ENCODE results near the gene SCP2.

SCP2 gene

DNA sequence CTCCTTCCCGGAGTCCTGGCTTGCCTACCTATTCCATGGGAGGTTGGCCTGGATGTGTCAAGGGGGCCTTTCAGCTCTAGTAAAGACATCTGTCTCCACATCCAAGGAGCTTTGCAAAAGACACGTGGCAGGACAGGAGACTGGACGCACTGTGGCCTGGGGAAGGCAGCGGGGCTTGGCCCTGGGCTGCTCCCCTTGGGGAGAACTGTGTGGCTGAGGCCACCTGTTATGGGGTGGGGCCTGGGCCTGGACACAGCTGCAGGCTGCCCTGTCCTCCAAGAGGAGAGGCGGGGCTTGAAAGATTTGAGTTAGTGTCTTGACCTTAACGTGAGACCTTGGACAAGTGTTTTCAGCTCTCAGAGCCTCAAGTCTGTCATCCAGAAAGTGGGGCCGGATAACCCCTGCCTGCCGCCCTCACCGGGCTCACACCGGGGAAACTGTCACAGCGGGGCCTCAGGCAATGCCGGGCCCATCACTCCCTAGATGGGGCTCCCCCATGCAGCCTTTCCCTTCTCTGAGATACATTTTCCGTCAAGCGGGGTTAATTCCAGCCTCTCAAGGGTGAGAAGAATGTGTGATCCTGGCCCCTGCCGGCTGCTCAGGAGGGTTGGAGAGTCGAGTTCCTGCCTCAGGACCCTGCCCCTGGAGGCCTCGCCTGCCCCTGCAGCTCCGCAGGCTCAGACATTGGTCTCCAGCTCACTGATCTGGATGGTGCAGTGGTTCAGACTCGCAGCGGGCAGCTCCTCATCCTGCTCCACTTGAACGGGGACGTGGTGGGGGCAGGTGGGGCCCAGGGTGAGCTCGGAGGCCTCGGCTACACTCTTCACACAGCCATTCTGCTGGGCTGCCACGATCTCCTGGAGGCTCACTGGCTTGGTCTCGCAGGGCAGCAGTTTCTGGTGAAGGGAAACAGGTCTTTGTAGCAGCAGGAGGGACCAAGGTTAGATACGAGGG is 160.5 kb downstream of the SCP2 start:
- DNase-seq: no peak
- intact Hi-C loops (cut with DNase I): no loop called here

DNA sequence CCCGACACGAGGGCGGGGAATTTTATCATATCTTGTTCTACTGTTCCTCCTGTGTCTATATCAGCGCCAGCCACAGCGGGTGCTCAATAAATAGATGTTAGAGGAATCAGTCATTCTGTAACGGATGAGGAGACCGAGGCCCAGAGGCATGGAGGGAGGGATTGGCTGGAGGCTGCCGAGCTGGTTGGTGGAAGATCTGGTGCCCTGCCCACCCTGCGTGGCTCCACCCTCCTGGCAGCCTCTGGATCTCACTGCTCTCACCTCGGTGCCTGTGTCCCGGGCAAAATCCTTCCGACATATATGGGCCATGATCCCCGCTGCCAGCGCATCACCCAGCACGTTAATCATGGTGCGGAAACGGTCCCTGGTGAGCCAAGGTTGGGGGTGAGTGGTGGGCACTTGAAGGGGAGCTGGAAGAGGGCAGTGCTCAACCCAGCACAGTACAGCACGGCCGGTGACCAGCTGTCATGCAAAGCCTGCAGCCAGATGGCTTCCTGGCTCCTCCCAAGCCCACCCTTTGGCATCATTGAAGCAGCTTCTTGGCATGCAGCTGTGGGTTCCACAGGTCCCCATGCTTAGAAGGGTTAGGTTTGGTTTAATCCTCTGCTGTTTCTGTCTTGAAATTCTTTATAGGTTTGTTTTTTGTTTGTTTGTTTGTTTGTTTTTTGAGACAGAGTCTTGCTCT is 161.7 kb downstream of the SCP2 start:
- DNase-seq: no peak
- intact Hi-C loops (cut with DNase I): no loop called here

DNA sequence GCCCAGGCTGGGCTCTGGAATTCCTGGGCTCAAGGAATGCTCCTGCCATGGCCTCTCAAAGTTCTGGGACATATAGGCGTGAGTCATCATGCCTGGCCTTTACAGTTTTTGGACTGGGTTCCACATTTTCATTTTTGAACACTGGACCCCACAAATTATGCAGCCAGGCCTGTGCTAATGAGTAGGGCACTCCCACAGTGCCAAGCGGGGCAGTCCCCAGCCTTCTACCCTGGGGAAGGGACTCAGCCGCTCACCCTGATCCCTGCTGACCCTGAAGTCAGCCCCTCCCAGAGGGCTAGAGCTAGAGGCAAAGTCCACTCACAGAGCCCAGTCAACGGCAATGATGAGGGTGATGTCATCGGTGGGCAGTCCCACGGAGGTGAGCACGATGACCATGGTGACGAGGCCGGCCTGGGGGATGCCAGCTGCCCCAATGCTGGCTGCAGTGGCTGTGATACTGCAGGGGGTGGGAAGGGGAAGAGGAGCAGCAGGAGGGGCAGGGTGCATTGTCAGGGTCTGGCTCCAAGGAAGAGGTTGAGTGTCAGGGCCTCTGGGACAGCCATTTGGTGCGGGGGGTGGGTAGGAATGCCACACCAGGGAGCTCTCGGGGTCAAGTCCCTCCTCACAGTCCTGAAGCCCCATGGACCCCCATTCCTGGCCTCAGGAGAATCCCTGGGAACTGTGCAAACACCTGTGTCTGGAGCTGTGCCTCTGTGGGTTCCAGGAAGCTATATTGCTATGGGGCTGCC is 162.6 kb downstream of the SCP2 start:
- DNase-seq: no peak

DNA sequence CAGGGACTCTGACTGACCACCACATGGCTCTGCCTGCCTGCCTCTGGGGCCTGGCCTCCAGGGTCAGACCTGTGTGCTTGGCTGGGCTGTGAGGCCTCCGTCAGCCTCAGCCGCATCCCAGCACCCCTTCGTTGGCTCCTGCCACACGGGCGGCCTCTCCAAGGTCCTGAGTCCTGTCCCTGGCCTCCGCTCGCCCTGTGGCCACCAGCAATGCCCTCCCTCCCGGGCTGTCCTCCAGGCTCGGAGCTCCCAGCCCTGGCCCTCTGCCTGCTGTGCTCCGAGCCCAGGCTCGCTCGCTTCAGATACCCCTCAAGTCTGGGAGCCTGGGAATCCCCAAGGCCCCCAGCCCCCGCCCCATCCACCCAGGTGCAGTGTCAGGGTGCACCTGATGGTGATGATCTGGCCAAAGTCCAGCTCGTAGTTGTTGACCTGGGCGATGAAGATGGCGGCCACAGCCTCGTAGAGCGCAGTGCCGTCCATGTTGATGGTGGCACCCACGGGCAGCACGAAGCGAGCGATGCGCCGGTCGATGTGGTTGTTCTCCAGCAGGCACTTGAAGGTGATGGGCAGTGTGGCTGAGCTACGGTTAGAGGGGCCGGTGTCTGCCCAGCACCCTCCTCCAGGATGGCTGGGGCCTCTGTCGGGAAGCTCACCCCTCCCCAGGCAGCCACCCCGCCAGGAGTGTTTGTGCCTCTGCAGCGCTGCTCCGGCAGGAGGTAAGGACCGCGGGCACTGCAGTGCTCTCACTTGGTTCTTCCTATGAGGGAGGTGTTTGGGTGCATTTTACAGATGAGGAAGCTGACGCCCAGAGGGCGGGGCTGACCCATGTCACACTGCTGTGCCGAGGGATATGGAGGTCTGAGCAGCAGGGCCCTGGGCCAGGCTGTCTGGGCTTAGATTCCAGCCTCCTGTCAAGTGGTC is 163.4 kb downstream of the SCP2 start:
- intact Hi-C loops (cut with DNase I): no loop called here
- DNase-seq: no peak

More for the DNA sequence above, 162.6 kb downstream of the SCP2 start:
- intact Hi-C loops (cut with DNase I): no loop called here

DNA sequence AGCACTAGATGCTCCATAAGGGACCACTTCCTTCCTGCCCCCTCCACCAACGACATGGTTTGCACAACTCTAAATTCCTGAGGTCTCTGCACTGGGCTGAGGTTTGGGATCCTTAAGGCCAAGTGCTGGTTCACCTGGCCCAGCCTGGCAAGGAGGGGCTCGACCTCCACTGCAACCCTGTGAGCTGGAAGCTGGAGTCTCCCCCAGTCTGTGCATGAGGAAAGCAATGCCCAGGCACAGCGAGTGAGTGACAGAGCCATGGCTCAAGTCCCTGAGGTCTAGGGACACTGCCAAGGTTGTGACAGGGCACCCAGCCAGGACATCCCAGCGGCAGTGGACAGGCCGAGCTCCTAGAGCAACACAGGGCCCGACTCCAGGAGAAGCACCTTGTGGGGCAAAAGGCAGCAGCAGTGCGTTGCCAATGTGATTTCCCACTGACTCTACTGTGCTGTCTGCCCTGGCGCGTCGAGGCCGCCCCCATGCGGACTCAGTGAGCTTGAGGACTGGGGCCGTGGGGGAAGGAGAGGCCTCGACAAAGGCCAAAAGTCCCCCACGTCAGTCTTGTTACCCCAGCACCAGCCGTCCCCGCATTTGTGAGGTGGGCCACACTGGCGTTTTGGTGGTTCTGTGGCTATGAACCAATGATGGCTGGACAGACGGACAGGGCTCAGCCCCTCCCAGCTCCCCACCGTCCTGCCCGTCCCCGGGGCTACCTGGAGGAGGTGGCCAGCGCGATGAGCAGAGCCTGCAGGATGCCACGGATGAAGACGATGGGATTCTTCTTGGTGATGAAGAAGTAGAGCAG is 165.0 kb downstream of the SCP2 start:
- peak in 40 of 42 donors; percentile 13 to 74 (median 42) for DNase-seq
- intact Hi-C loops (cut with DNase I): no loop called here

DNA sequence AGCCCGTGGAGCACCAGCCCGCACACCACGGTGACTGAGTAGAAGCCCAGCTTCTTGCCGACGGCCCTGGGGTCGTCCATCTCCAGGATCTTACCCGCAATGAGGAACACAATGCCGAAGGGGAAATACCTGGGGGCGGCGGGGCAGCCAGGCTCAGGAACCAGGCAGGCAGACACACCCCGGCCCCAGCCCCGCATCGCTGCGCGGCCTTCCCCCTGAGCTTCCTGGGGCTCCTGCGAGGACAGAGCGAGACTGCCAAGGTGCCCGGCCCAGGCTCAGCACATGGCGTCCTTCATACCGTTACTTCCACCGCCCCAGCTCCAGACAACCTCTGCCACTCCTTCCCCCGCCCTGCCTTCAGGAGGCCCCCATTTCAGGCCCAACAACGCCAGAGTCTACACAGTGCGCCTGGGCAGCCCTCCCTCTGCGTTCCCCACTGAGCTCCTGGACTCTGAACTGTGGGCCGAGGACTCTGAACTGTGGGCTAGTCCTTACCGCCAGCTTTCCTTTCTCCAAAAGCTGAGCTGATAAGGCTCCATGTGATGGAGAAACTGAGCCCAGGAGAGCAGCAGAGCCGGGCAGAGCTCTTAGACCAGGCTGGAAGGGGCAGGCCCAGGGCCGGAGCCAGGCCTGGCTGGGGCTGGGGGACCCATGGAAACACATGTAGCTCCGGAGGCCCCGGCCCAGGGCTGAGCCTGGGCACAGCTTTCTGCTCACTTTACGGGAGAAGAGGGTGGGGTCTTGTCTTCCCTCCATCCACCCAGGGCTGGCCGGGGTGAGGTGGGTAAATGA is 165.8 kb downstream of the SCP2 start:
- intact Hi-C loops (cut with DNase I): no loop called here
- no peak for DNase-seq

DNA sequence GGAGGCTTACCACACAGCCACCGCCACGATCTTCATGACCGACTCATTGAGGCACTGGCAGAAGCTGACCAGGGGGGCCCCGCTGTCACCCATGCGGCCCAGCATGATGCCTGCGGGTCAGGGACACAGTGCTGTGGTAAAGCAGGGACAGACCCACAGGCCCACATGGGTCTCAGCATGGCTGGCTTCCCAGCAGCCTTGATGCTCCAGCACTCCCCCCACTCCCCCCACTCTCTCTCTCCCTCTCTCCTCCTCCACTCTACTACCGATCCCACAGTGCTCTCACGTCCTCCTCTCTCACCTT is 166.3 kb downstream of the SCP2 start:
- intact Hi-C loops (cut with DNase I): no loop called here

DNA sequence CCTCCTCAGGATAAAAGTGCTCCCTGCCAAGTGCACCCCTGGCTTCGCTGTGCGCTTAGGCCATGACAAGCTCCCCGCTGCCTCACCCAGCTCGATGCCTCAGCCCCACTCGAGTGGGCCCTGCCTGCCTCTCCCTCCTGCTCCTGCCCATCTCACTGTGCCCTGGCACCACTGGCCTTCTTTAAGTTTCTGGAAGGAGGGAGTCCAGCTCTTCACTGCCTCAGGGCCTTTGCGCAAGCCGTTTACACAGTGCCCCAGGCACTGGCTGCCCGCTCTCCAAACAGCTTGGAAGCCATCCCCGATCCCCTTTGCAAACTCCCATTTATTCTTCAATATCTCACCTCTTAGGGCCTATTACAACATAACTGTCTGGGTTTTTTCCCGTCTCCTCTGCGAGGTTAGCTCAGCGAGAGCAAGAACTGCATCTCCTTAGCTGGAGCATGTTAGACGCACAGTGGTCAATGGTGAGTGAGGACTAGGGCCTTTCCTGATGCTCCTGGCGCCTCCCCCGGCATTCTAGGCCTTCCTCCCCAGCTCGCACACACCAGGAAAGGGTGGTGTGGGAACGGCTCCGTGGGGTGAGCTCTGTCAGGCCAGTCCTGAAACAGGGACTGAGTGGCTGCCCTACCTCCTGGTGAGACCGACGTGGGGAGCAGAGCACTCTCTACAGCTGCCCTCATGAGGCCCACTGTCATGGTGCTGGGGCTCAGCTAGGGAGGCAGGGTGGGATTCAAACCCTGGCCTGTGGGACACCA is 166.9 kb downstream of the SCP2 start:
- intact Hi-C loops (cut with DNase I): no loop called here
- no peak for DNase-seq

More for the DNA sequence above, 166.3 kb downstream of the SCP2 start:
- no peak for DNase-seq

DNA sequence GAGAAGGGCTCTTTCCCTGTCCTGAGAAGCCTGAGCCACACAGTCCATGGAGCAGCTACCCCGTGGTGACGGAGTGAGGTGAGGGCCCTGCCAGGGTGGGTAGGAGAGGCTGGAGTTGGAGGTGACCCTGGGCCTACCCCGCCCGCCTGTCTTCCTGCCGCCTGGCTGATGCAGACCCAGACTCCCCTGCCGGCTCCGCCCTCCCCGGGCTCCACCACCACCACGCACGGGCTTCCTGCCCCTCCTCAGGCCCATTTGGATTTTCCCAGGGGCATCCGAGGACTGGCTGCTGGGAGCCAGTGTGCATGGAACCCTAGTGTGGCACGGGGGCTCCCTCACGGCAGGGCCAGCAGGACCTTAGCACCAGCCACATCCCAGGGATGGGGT is 167.4 kb downstream of the SCP2 start:
- intact Hi-C loops (cut with DNase I): no loop called here
- DNase-seq: no peak

Measured in head of caudate nucleus (tissue), 42 donors.